ENCODE results near the gene ANKRD11.
"Not testable (repeated sequence)": the region's sequence is repeated elsewhere in the genome, so short reads cannot be mapped to it uniquely, and the experiment has no call there.

ANKRD11 gene

DNA sequence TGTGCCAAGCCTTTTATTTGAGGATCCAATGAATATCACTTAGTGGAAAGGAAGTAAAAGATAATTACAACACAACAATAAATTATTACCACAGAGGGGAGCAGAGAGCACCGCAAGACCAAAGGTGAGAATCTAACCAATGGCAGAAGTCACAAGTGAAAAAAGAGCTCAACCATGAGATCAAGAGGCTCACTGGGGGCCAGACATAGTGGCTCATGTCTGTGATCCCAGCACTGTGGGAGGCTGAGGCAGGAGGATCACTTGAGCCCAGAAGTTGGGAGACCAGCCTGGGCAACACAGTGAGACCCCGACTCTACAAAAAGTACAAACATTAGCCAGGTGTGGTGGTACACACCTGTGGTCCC, 17.7 kb downstream of the ANKRD11 start:
- POLR2A ChIA-PET, result interaction anchor here (0.5 to 1.0 kb wide), 2 partner anchors 10 to 14 kb away, joined by 3 read pairs; no protein-coding TSS in a partner anchor
- TF ChIP-seq, protein P1, sequence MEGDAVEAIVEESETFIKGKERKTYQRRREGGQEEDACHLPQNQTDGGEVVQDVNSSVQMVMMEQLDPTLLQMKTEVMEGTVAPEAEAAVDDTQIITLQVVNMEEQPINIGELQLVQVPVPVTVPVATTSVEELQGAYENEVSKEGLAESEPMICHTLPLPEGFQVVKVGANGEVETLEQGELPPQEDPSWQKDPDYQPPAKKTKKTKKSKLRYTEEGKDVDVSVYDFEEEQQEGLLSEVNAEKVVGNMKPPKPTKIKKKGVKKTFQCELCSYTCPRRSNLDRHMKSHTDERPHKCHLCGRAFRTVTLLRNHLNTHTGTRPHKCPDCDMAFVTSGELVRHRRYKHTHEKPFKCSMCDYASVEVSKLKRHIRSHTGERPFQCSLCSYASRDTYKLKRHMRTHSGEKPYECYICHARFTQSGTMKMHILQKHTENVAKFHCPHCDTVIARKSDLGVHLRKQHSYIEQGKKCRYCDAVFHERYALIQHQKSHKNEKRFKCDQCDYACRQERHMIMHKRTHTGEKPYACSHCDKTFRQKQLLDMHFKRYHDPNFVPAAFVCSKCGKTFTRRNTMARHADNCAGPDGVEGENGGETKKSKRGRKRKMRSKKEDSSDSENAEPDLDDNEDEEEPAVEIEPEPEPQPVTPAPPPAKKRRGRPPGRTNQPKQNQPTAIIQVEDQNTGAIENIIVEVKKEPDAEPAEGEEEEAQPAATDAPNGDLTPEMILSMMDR (IDR thresholded peaks at IDR 0.05; ENCODE audit: control extremely low read depth, extremely low read depth, low read depth, missing control alignments), result no peak
- CTCF ChIA-PET, result interaction anchor here (0.8 kb wide), 1 partner anchor 50 kb away, joined by 3 read pairs; no protein-coding TSS in a partner anchor
- DNase-seq (ENCODE audit: extremely low spot score), result no peak

DNA sequence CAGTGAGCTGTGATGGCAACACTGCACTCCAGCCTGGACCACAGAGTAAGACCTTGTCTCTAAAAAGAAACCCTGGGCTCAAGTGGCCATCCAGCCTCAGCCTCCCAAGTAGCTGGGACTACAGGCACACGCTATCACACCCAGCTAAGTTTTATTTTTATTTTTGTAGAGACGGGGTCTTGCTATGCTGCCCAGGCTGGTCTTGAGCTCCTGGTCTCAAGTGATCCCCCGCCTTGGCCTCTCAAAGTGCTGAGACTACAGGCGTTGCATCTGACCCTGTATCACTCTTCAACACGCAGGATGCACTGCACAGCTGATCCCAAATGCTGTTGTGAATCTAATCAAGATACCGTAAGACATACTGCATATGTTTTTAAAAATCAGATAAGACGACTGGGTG, 23.0 kb downstream of the ANKRD11 start:
- TF ChIP-seq, protein P1 (IDR thresholded peaks at IDR 0.05; ENCODE audit: control extremely low read depth, extremely low read depth, low read depth, missing control alignments), result no peak
- DNase-seq (ENCODE audit: extremely low spot score), result no peak
- ChIA-PET POLR2A (interaction anchor here (2.4 kb wide), 1 partner anchor 9 kb away, joined by 9 read pairs; no protein-coding TSS in a partner anchor), CTCF (interaction anchor here (1.1 to 2.3 kb wide), 4 partner anchors 10 to 22 kb away, joined by 5 to 7 read pairs (median 6); no protein-coding TSS in a partner anchor)

DNA sequence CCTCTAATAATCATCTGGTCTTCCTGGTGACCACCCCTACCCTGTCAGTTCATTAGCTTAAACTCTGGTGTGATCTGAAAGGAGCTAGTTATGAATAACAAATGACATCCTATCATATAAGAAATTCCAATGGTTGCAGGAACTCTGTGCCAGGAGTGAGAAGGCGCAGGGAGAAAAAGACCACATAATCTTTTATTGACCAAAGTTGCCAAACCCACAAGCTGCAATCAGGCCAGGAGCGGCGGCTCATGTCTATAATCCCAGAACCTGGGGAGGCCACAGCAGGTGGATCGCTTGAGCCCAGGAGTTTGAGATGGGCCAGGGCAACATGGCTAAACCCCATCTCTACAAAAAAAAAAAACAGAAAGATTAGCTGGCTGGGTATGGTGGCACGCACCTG, 23.4 kb downstream of the ANKRD11 start:
- no peak for DNase-seq (ENCODE audit: extremely low spot score)
- ChIA-PET POLR2A (interaction anchor here (2.4 kb wide), 1 partner anchor 10 kb away, joined by 9 read pairs; no protein-coding TSS in a partner anchor), CTCF (interaction anchor here (1.0 to 2.3 kb wide), 6 partner anchors 10 to 95 kb away, joined by 3 to 7 read pairs (median 5); no protein-coding TSS in a partner anchor)
- TF ChIP-seq, protein P1 (IDR thresholded peaks at IDR 0.05; ENCODE audit: control extremely low read depth, extremely low read depth, low read depth, missing control alignments), result no peak

DNA sequence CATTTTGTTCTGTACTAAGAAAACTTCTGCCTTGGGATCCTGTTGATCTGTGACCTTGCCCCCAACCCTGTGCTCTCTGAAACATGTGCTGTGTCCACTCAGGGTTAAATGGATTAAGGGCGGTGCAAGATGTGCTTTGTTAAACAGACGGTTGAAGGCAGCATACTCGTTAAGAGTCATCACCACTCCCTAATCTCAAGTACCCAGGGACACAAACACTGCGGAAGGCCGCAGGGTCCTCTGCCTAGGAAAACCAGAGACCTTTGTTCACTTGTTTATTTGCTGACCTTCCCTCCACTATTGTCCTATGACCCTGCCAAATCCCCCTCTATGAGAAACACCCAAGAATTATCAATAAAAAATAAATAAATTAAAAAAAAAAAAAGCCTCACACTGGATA, 27.0 kb downstream of the ANKRD11 start:
- POLR2A ChIA-PET; CTCF ChIA-PET; DNase-seq (ENCODE audit: extremely low spot score): not testable (repeated sequence)

DNA sequence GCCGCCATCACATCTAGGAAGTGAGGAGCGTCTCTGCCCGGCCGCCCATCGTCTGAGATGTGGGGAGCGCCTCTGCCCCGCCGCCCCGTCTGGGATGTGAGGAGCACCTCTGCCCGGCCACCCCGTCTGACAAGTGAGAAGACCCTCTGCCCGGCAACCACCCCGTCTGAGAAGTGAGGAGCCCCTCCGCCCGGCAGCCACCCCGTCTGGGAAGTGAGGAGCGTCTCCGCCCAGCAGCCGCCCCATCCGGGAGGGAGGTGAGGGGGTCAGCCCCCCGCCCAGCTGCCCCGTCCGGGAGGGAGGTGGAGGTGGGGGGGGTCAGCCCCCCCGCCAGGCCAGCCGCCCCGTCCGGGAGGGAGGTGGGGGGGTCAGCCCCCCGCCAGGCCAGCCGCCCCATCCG, 27.7 kb downstream of the ANKRD11 start:
- POLR2A ChIA-PET; DNase-seq (ENCODE audit: extremely low spot score); CTCF ChIA-PET: not testable (repeated sequence)

DNA sequence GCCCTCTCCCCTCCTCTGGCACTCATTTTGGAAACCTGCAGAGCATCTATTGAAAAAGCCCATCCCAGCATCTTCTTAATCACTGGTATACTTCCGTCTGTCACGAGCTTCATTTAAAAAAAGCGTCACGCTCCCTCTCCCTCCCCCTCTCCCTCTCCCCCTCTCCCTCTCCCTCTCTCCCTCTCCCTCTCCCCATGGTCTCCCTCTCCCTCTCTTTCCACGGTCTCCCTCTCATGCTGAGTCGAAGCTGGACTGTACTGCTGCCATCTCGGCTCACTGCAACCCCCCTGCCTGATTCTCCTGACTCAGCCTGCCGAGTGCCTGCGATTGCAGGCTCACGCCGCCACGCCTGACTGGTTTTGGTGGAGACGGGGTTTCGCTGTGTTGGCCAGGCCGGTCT, 28.5 kb downstream of the ANKRD11 start:
- POLR2A ChIA-PET, result not testable (repeated sequence)

DNA sequence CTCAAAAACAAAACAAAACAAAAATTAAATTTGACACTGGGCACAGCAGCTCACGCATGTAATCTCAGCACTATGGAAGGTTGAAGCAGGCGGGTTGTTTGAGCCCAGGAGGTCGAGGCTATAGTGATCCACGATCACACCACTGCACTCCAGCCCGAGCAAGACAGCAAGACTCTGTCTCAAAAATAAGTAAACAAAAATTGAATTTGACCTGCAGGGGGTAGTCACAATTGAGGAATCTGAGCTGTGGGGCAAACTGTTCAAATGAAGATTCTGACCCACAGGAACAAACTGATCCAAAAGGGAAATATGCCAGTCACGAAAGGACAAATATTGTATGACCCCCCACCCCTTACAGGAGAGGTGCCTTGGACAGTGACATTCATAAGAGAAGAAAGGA, 29.8 kb downstream of the ANKRD11 start:
- ChIA-PET CTCF (interaction anchor here (1.2 to 1.9 kb wide), 3 partner anchors 18 to 41 kb away, joined by 3 to 5 read pairs (median 4); no protein-coding TSS in a partner anchor), POLR2A (interaction anchor here (1.0 kb wide), 1 partner anchor 16 kb away, joined by 3 read pairs; no protein-coding TSS in a partner anchor)
- no peak for DNase-seq (ENCODE audit: extremely low spot score)
- TF ChIP-seq, protein P1 (IDR thresholded peaks at IDR 0.05; ENCODE audit: control extremely low read depth, extremely low read depth, low read depth, missing control alignments), result no peak

More for the DNA sequence above, 28.5 kb downstream of the ANKRD11 start:
- CTCF ChIA-PET, result interaction anchor here (0.8 to 1.9 kb wide), 2 partner anchors 8 to 42 kb away, joined by 3 to 4 read pairs; no protein-coding TSS in a partner anchor
- not testable (repeated sequence) for DNase-seq (ENCODE audit: extremely low spot score)

DNA sequence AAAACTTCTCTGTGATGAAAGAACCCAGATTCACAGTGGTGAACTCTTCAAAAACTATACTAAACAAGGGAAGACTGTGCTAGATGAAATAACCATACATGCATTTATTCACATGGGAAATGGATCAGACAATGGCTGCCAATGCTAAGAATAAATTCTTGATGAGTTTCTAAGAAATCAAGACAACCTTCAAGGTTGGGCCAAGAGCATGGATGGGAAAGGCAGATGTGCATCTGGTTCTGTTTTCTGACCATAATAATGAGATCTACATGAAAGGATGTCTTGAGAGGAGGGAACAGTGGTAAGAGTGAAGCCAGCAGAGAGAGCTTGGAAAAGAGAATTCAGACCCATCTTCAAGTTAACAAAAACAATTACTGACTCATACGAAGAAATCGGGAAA, 31.4 kb downstream of the ANKRD11 start:
- DNase-seq (ENCODE audit: extremely low spot score), result no peak
- CTCF ChIA-PET, result interaction anchor here (1.3 kb wide), 1 partner anchor 36 kb away, joined by 4 read pairs; no protein-coding TSS in a partner anchor
- POLR2A ChIA-PET, result no interaction called here
- TF ChIP-seq, protein P1 (IDR thresholded peaks at IDR 0.05; ENCODE audit: control extremely low read depth, extremely low read depth, low read depth, missing control alignments), result no peak
